Neural crest cell (in vitro differentiated cells): ENCODE results near the gene CACNA2D3. TPM values are rescaled to one million over a fixed set of nuclear protein-coding genes. Genes with fewer than 3 reads are reported as not detected.

Experiments
- DNase-seq: peaks from one replicate; pipeline ENCODE4 v3.0.0; 2021; ENCODE audit warnings: low read depth, mixed read lengths, low spot score
- H3K27ac Mint-ChIP-seq: one replicate; pipeline ENCODE4 v1.8.0; 2021; ENCODE audit warnings: mild to moderate bottlenecking, mixed read lengths; ENCODE audit not compliant: unreplicated experiment
- H3K27me3 Mint-ChIP-seq: 2 replicates; pipeline ENCODE4 v1.8.0; 2021; ENCODE audit warnings: low read depth, mild to moderate bottlenecking, mixed read lengths
- H3K36me3 Mint-ChIP-seq: 2 replicates; pipeline ENCODE4 v1.8.0; 2021; ENCODE audit warnings: low read depth, mild to moderate bottlenecking, mixed read lengths
- H3K4me1 Mint-ChIP-seq: 2 replicates; pipeline ENCODE4 v1.8.0; 2021; ENCODE audit warnings: mixed read lengths
- H3K4me3 Mint-ChIP-seq: one replicate; pipeline ENCODE4 v1.8.0; 2021; ENCODE audit warnings: mild to moderate bottlenecking, mixed read lengths
- H3K9me3 Mint-ChIP-seq: 2 replicates; pipeline ENCODE4 v1.8.0; 2021; ENCODE audit warnings: mixed read lengths
- CTCF ChIP-seq: fragments of 200-600 bp; sonication (generic); conservative IDR thresholded peaks from 2 replicates; pipeline ENCODE4 v1.5.0; 2021; ENCODE audit warnings: antibody characterized with exemption, mild to moderate bottlenecking
- total RNA-seq: library from RNA; stranded (reverse); gene quantifications from 2 replicates; pipeline ENCODE4 v1.2.1, GENCODE V29; 2021

The CACNA2D3 gene
- total RNA-seq, 1 donor from 2014 or later: 0.82 TPM

- Mint-ChIP-seq H3K9me3 (no peaks in the 10 kb centered on the region), H3K4me1 (no peaks in the 10 kb centered on the region), H3K4me3 (no peak overlapping the region), H3K36me3 (no peaks in the 10 kb centered on the region), H3K27me3 (no peaks in the 10 kb centered on the region), H3K27ac (no peak overlapping the region)
- TF ChIP-seq CTCF: no peak
- no peak for DNase-seq
Measured at GRCh38 chr3:55075846-55076245, 953.5 kb downstream of the CACNA2D3 start.

GRCh38 chr3:55077726-55078125 is 955.4 kb downstream of the CACNA2D3 start:
- Mint-ChIP-seq H3K9me3 (no peaks in the 10 kb centered on the region), H3K27ac (no peak overlapping the region), H3K36me3 (no peaks in the 10 kb centered on the region), H3K4me1 (no peaks in the 10 kb centered on the region), H3K4me3 (no peak overlapping the region), H3K27me3 (no peaks in the 10 kb centered on the region)
- no peak for DNase-seq
- TF ChIP-seq CTCF: no peak

- H3K36me3 Mint-ChIP-seq: no peaks in the 10 kb centered on the region
- H3K9me3 Mint-ChIP-seq: no peaks in the 10 kb centered on the region
- H3K27ac Mint-ChIP-seq: no peak overlapping the region
- no peak overlapping the region for H3K4me3 Mint-ChIP-seq
- DNase-seq: no peak
- no peak for TF ChIP-seq CTCF
- H3K4me1 Mint-ChIP-seq: no peaks in the 10 kb centered on the region
- no peaks in the 10 kb centered on the region for H3K27me3 Mint-ChIP-seq
Measured at GRCh38 chr3:55078876-55079275, 956.5 kb downstream of the CACNA2D3 start.

GRCh38 chr3:55085231-55085630 is 962.9 kb downstream of the CACNA2D3 start:
- Mint-ChIP-seq H3K27me3 (peaks cover 3% of the 10 kb centered on the region), H3K4me3 (no peak overlapping the region), H3K27ac (no peak overlapping the region), H3K36me3 (no peaks in the 10 kb centered on the region), H3K9me3 (no peaks in the 10 kb centered on the region), H3K4me1 (no peaks in the 10 kb centered on the region)
- TF ChIP-seq CTCF: no peak
- no peak for DNase-seq

GRCh38 chr3:55089211-55089610 is 966.9 kb downstream of the CACNA2D3 start:
- Mint-ChIP-seq H3K36me3 (no peaks in the 10 kb centered on the region), H3K9me3 (peaks cover 7% of the 10 kb centered on the region), H3K4me1 (no peaks in the 10 kb centered on the region), H3K4me3 (no peak overlapping the region), H3K27me3 (peaks cover 3% of the 10 kb centered on the region), H3K27ac (no peak overlapping the region)
- no peak for TF ChIP-seq CTCF
- DNase-seq: no peak

- Mint-ChIP-seq H3K9me3 (peaks cover 7% of the 10 kb centered on the region), H3K36me3 (no peaks in the 10 kb centered on the region), H3K27me3 (peaks cover 3% of the 10 kb centered on the region), H3K27ac (no peak overlapping the region), H3K4me1 (no peaks in the 10 kb centered on the region), H3K4me3 (no peak overlapping the region)
- no peak for TF ChIP-seq CTCF
- DNase-seq: no peak
Measured at GRCh38 chr3:55090291-55090690, 967.9 kb downstream of the CACNA2D3 start.
